CD4-positive, alpha-beta T cell treated with Interleukin-4 for 4 hours (primary cell): ENCODE data around the gene CEP128.

Source experiments
- DNase-seq: peaks from one replicate; pipeline ENCODE4 v3.0.0-alpha.2; 2020

Gene CEP128

GRCh38 chr14:80468331-80469122 is 473.0 kb downstream of the CEP128 start:
- DNase-seq, result no peak

DNA sequence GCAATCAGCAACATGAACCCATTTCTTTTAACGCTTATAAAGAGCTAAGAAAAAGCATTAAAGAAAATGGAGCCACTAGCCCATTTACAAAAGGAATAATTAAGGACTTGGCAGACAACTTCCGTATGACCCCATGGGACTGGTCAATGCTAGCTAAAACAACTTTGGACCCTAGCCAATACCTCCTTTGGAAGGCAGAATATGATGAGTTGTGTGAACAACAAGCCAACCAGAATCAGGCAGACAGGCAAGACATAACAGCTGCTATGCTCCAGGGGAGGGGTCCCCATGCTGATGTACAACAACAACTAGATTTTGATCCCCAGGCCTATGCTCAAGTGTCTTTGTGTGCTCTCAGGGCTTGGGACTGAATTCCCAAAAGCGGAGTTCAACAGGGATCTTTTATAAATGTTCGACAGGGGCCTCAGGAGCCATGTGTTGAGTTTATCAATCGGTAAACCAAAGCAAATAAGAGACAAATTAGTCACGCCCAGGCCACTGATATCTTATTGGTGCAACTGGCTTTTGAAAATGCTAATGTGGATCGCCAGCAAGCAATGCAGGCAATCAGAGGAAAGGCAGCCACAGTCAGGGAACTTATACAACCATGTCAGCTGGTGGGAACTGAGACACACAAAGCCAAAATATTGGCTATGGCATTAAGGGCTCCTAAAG is 475.9 kb downstream of the CEP128 start:
- DNase-seq, result no peak

GRCh38 chr14:80464531-80465149 is 476.9 kb downstream of the CEP128 start:
- no peak for DNase-seq

GRCh38 chr14:80456209-80456608 is 485.3 kb downstream of the CEP128 start:
- no peak for DNase-seq

DNA sequence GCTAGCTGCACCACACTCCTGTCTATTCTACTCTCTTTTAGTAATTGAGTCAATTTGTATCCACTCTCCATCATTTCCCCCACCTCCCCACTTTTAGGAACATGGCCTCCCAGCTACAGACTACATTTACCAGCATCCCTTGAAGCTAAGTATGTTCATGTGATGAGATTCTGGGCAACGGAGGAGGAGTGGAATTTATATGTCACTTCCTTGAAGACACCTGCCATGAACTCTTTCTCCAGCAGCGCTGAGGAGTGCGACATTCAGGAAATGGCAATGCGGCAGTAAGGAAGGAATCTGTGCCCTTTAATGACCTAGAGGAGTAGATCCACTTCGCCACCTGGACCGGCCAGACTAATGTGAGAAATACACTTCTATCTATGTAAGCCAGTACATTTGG is 486.5 kb downstream of the CEP128 start:
- no peak for DNase-seq

GRCh38 chr14:80448267-80448666 is 493.3 kb downstream of the CEP128 start:
- DNase-seq, result no peak

GRCh38 chr14:80447392-80447791 is 494.1 kb downstream of the CEP128 start:
- DNase-seq, result no peak
